Measurements from ENCODE around the gene PDHX.

DNA sequence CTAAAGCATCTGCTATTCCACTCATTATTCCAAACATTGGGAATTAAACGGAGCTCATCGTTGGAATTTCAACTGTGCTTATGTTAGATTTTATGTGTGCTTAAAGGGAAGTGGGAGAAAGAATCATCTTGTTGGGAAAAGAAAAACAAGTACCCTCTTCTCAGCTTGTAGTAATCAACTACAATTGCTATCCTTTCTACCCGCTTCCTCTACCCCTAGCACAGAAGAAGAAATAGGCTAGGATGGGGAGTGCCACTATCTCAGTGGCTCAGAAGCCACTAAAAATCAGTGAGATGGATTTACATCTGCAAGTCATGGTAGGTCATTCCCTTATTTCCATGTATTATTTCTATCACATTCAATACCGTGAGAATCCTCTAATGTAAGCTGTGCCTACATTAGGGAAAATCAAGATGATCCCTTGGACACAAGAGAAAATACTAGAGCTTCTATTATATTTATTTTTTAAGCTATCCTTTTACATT is 124.7 kb downstream of the PDHX start:
- no peak for TF ChIP-seq CTCF (IDR thresholded peaks at IDR 0.05)
- TF ChIP-seq EP300 (IDR thresholded peaks at IDR 0.05) = no peak

Data from upper lobe of left lung (tissue), 4 donors.